Coronary artery (tissue), 2 donors: Measurements from ENCODE around the gene OLFM1.

Experiments used
- DNase-seq: peaks from one replicate; pipeline ENCODE4 v3.0.0-alpha.2; 2017; ENCODE audit warnings: low spot score
- H3K27ac ChIP-seq, 2 donors: fragments of 200-600 bp; sonication (generic); one replicate each; pipeline ENCODE4 v1.5.1; 2016 to 2019
- H3K4me3 ChIP-seq: fragments of 200-600 bp; sonication (generic); 2 replicates; pipeline ENCODE4 v1.5.1; 2016; ENCODE audit warnings: mild to moderate bottlenecking, moderate library complexity
- CTCF ChIP-seq: fragments of 200-600 bp; sonication (generic); IDR thresholded peaks from one replicate; pipeline ENCODE4 v1.5.1; 2019; ENCODE audit warnings: antibody characterized with exemption

The OLFM1 gene

GRCh38 chr9:135067096-135067710 lies 20.3 kb upstream of the OLFM1 start:
- peak; percentile 55 for DNase-seq

GRCh38 chr9:135068776-135069415 lies 18.6 kb upstream of the OLFM1 start:
- Histone ChIP-seq H3K27ac (no peak overlapping the region), H3K4me3 (no peak overlapping the region)
- peak; percentile 43 for DNase-seq
- no peak for TF ChIP-seq CTCF

More at GRCh38 chr9:135067096-135067710, 20.3 kb upstream of the OLFM1 start:
- Histone ChIP-seq H3K27ac (no peak overlapping the region), H3K4me3 (no peak overlapping the region)
- TF ChIP-seq CTCF, result no peak

GRCh38 chr9:135069558-135070197 lies 17.8 kb upstream of the OLFM1 start:
- Histone ChIP-seq H3K27ac (no peak overlapping the region), H3K4me3 (no peak overlapping the region)
- TF ChIP-seq CTCF, result no peak
- peak; percentile 55 for DNase-seq

- DNase-seq, result peak; percentile 62
- no peak for TF ChIP-seq CTCF
These were observed 17.1 kb upstream of the OLFM1 start for GRCh38 chr9:135070198-135070951.

GRCh38 chr9:135070964-135071735 lies 16.3 kb upstream of the OLFM1 start:
- no peak for TF ChIP-seq CTCF
- DNase-seq, result peak; percentile 29
- H3K27ac ChIP-seq, result no peak overlapping the region
- no peak overlapping the region for H3K4me3 ChIP-seq

More at GRCh38 chr9:135070198-135070951, 17.1 kb upstream of the OLFM1 start:
- Histone ChIP-seq H3K4me3 (no peak overlapping the region), H3K27ac (no peak overlapping the region)

GRCh38 chr9:135073081-135073740 lies 14.3 kb upstream of the OLFM1 start:
- Histone ChIP-seq H3K27ac (no peak overlapping the region), H3K4me3 (no peak overlapping the region)
- DNase-seq, result peak; percentile 40
- TF ChIP-seq CTCF, result no peak
